Measurements from ENCODE around the gene CITED4.

The CITED4 gene

GRCh38 chr1:40862008-40862863, at the start of gene CITED4:
Gene CITED4, minus strand, starts transcription at chr1:40862363. Its CDS starts 236 bp downstream, at chr1:40862127.
- Histone ChIP-seq H3K79me2 (ENCODE audit: insufficient read depth, low read length) (no peaks in the 10 kb centered on the region), H2AFZ (ENCODE audit: low read length) (no peak within 1 kb of the TSS), H3K4me2 (ENCODE audit: low read depth, low read length, poor library complexity, severe bottlenecking) (no peak within 1 kb of the TSS), H3K4me1 (ENCODE audit: insufficient read depth, low read length, poor library complexity, severe bottlenecking) (no peaks in the 10 kb centered on the region), H3F3A (ENCODE audit: low read depth) (no peaks in the 10 kb centered on the region), H3K9me2 (replicated peaks; ENCODE audit: low read depth, low read length) (no peaks in the 10 kb centered on the region), H3K36me3 (ENCODE audit: insufficient read depth, low read length) (no peaks in the 10 kb centered on the region), H3K9ac (ENCODE audit: low read depth, low read length, poor library complexity, severe bottlenecking) (no peak within 1 kb of the TSS), H3K9me3 (ENCODE audit: insufficient read depth, low read depth, low read length) (no peaks in the 10 kb centered on the region), H4K20me1 (ENCODE audit: insufficient read depth, low read length, poor library complexity, severe bottlenecking) (no peaks in the 10 kb centered on the region), H3K27me3 (ENCODE audit: insufficient read depth, low read length, poor library complexity, severe bottlenecking) (no peaks in the 10 kb centered on the region), H3K4me3 (ENCODE audit: low read length, poor library complexity, severe bottlenecking) (no peak within 1 kb of the TSS)
- TF ChIP-seq CTCF (conservative IDR thresholded peaks at IDR 0.05; ENCODE audit: low read length) (no peak), EZH2phosphoT487 (IDR thresholded peaks at IDR 0.05; ENCODE audit: borderline replicate concordance) (no peak)

GRCh38 chr1:40911105-40911504, 48.9 kb upstream of the CITED4 start:
- no peaks in the 10 kb centered on the region for H3K79me2 ChIP-seq (ENCODE audit: insufficient read depth, low read length)
- no peak overlapping the region for H2AFZ ChIP-seq (ENCODE audit: low read length)
- no peak overlapping the region for H3K9ac ChIP-seq (ENCODE audit: low read depth, low read length, poor library complexity, severe bottlenecking)
- TF ChIP-seq EZH2phosphoT487 (IDR thresholded peaks at IDR 0.05; ENCODE audit: borderline replicate concordance): no peak
- TF ChIP-seq CTCF (conservative IDR thresholded peaks at IDR 0.05; ENCODE audit: low read length): no peak
- no peaks in the 10 kb centered on the region for H3K4me1 ChIP-seq (ENCODE audit: insufficient read depth, low read length, poor library complexity, severe bottlenecking)
- H3K9me3 ChIP-seq (ENCODE audit: insufficient read depth, low read depth, low read length): no peaks in the 10 kb centered on the region
- H4K20me1 ChIP-seq (ENCODE audit: insufficient read depth, low read length, poor library complexity, severe bottlenecking): no peaks in the 10 kb centered on the region
- no peaks in the 10 kb centered on the region for H3K27me3 ChIP-seq (ENCODE audit: insufficient read depth, low read length, poor library complexity, severe bottlenecking)
- H3F3A ChIP-seq (ENCODE audit: low read depth): no peaks in the 10 kb centered on the region
- no peak overlapping the region for H3K4me3 ChIP-seq (ENCODE audit: low read length, poor library complexity, severe bottlenecking)
- H3K9me2 ChIP-seq (replicated peaks; ENCODE audit: low read depth, low read length): no peaks in the 10 kb centered on the region
- H3K4me2 ChIP-seq (ENCODE audit: low read depth, low read length, poor library complexity, severe bottlenecking): no peak overlapping the region
- H3K36me3 ChIP-seq (ENCODE audit: insufficient read depth, low read length): no peaks in the 10 kb centered on the region

GRCh38 chr1:40909281-40909680, 47.1 kb upstream of the CITED4 start:
- H4K20me1 ChIP-seq (ENCODE audit: insufficient read depth, low read length, poor library complexity, severe bottlenecking): no peaks in the 10 kb centered on the region
- no peak overlapping the region for H3K4me2 ChIP-seq (ENCODE audit: low read depth, low read length, poor library complexity, severe bottlenecking)
- H3K9me2 ChIP-seq (replicated peaks; ENCODE audit: low read depth, low read length): no peaks in the 10 kb centered on the region
- H3K27me3 ChIP-seq (ENCODE audit: insufficient read depth, low read length, poor library complexity, severe bottlenecking): no peaks in the 10 kb centered on the region
- H3K79me2 ChIP-seq (ENCODE audit: insufficient read depth, low read length): no peaks in the 10 kb centered on the region
- H2AFZ ChIP-seq (ENCODE audit: low read length): no peak overlapping the region
- H3K4me1 ChIP-seq (ENCODE audit: insufficient read depth, low read length, poor library complexity, severe bottlenecking): no peaks in the 10 kb centered on the region
- H3F3A ChIP-seq (ENCODE audit: low read depth): no peaks in the 10 kb centered on the region
- no peak overlapping the region for H3K9ac ChIP-seq (ENCODE audit: low read depth, low read length, poor library complexity, severe bottlenecking)
- no peaks in the 10 kb centered on the region for H3K36me3 ChIP-seq (ENCODE audit: insufficient read depth, low read length)
- TF ChIP-seq CTCF (conservative IDR thresholded peaks at IDR 0.05; ENCODE audit: low read length) (no peak), EZH2phosphoT487 (IDR thresholded peaks at IDR 0.05; ENCODE audit: borderline replicate concordance) (no peak)
- no peaks in the 10 kb centered on the region for H3K9me3 ChIP-seq (ENCODE audit: insufficient read depth, low read depth, low read length)
- no peak overlapping the region for H3K4me3 ChIP-seq (ENCODE audit: low read length, poor library complexity, severe bottlenecking)

All from Loucy (cell line).